Spinal cord (tissue), 10 donors: ENCODE measurements around the gene IHH. TPM values are rescaled to one million over a fixed set of nuclear protein-coding genes. Genes with fewer than 3 reads are reported as not detected.

Experiments used
- DNase-seq, 6 donors: peaks; one replicate each; pipeline versions ENCODE4 v3.0.0 to v3.0.0-alpha.2; 2013 to 2015; ENCODE audit warnings: low spot score in 6 of 6, low read depth in 4 of 6
- H3K27ac ChIP-seq: one replicate; pipeline ENCODE4 v1.5.1; 2013; ENCODE audit warnings: low read depth, low read length, control low read depth
- H3K27me3 ChIP-seq: one replicate; pipeline ENCODE4 v1.6.1; 2013; ENCODE audit warnings: low read length; ENCODE audit not compliant: control insufficient read depth, insufficient read depth
- H3K36me3 ChIP-seq: one replicate; pipeline ENCODE4 v1.6.1; 2013; ENCODE audit warnings: low read length; ENCODE audit not compliant: control insufficient read depth, insufficient read depth
- H3K4me1 ChIP-seq: one replicate; pipeline ENCODE4 v1.6.1; 2013; ENCODE audit warnings: low read length; ENCODE audit not compliant: control insufficient read depth, insufficient read depth
- H3K4me3 ChIP-seq: one replicate; pipeline ENCODE4 v1.5.1; 2013; ENCODE audit warnings: low read depth, low read length, control low read depth
- H3K9me3 ChIP-seq: one replicate; pipeline ENCODE4 v1.6.1; 2013; ENCODE audit warnings: low read length; ENCODE audit not compliant: control insufficient read depth, insufficient read depth
- WGBS: methylation state at CpG from one replicate; pipeline ENCODE4 v1.1.5; 2013; ENCODE audit warnings: missing lambda C conversion rate; ENCODE audit not compliant: insufficient coverage; 5-methylcytosine and 5-hydroxymethylcytosine counted together
- polyA plus RNA-seq, 2 donors: library from polyadenylated mRNA; unstranded; fragments of 120-200 nt; gene quantifications; one replicate each; pipeline ENCODE4 v1.2.1, GENCODE V29; 2013; ENCODE audit not compliant: insufficient read length in 2 of 2
- total RNA-seq, 2 donors: library from RNA; depleted of rRNA in 1 of 2; stranded (reverse); fragments of 120-200 nt in 1 of 2; fragments of >200 nt in 1 of 2; gene quantifications; one replicate each; pipeline versions ENCODE4 v1.2.3 to v1.2.4, GENCODE V29; 2013 to 2014
- donor health status: healthy.

Gene IHH
- total and polyA plus RNA-seq, 4 donors = 0.28 to 0.59 (median 0.34) TPM

GRCh38 chr2:219042750-219043149, 18.0 kb downstream of the IHH start:
- H3K4me1 ChIP-seq = peaks cover 2% of the 10 kb centered on the region
- peaks cover 45% of the 10 kb centered on the region for H3K27me3 ChIP-seq
- H3K4me3 ChIP-seq = no peak overlapping the region
- H3K9me3 ChIP-seq = no peaks in the 10 kb centered on the region
- 80% methylated on average over 2 of the region's 2 CpGs for WGBS
- H3K36me3 ChIP-seq = peaks cover 3% of the 10 kb centered on the region
- DNase-seq = no peak
- H3K27ac ChIP-seq = no peak overlapping the region

- WGBS = 87% methylated on average over 3 of the region's 4 CpGs
- peaks cover 3% of the 10 kb centered on the region for H3K36me3 ChIP-seq
- peaks cover 42% of the 10 kb centered on the region for H3K27me3 ChIP-seq
- DNase-seq = no peak
- no peaks in the 10 kb centered on the region for H3K9me3 ChIP-seq
- no peak overlapping the region for H3K27ac ChIP-seq
- H3K4me1 ChIP-seq = peaks cover 2% of the 10 kb centered on the region
- no peak overlapping the region for H3K4me3 ChIP-seq
These were observed 18.6 kb downstream of the IHH start for GRCh38 chr2:219042157-219042556.

GRCh38 chr2:219041252-219041651, 19.5 kb downstream of the IHH start, which contains the start of gene CFAP65:
TSS of gene CFAP65 (minus strand) at chr2:219041516. CDS start at chr2:219039048, 2,468 bp downstream.
- 2% methylated on average over 19 of the region's 21 CpGs for WGBS
- H3K27me3 ChIP-seq = peaks cover 37% of the 10 kb centered on the region
- H3K4me1 ChIP-seq = peaks cover 2% of the 10 kb centered on the region
- peaks cover 3% of the 10 kb centered on the region for H3K36me3 ChIP-seq
- peak within 1 kb of the TSS; percentile 29 for H3K4me3 ChIP-seq
- DNase-seq = peak in 5 of 6 donors; percentile 71 to 94 (median 73)
- no peak within 1 kb of the TSS for H3K27ac ChIP-seq
- H3K9me3 ChIP-seq = no peaks in the 10 kb centered on the region

GRCh38 chr2:219038600-219038999, 22.1 kb downstream of the IHH start:
- H3K9me3 ChIP-seq = no peaks in the 10 kb centered on the region
- no peak for DNase-seq
- H3K27ac ChIP-seq = no peak overlapping the region
- no peak overlapping the region for H3K4me3 ChIP-seq
- WGBS = 25% methylated on average over 1 of the region's 1 CpG
- peaks cover 2% of the 10 kb centered on the region for H3K4me1 ChIP-seq
- peaks cover 22% of the 10 kb centered on the region for H3K27me3 ChIP-seq
- peaks cover 3% of the 10 kb centered on the region for H3K36me3 ChIP-seq

GRCh38 chr2:219037783-219038499, 22.8 kb downstream of the IHH start:
- Histone ChIP-seq H3K27ac (no peak overlapping the region), H3K4me3 (no peak overlapping the region), H3K36me3 (peaks cover 3% of the 10 kb centered on the region), H3K4me1 (peaks cover 2% of the 10 kb centered on the region), H3K9me3 (no peaks in the 10 kb centered on the region), H3K27me3 (peaks cover 17% of the 10 kb centered on the region)
- WGBS = 53% methylated on average over 4 of the region's 8 CpGs
- DNase-seq = no peak

GRCh38 chr2:219035942-219036341, 24.8 kb downstream of the IHH start:
- peaks cover 7% of the 10 kb centered on the region for H3K27me3 ChIP-seq
- peaks cover 4% of the 10 kb centered on the region for H3K36me3 ChIP-seq
- H3K4me3 ChIP-seq = no peak overlapping the region

GRCh38 chr2:219034823-219035222, 25.9 kb downstream of the IHH start:
- Histone ChIP-seq H3K9me3 (no peaks in the 10 kb centered on the region), H3K4me3 (no peak overlapping the region), H3K27me3 (no peaks in the 10 kb centered on the region), H3K27ac (no peak overlapping the region), H3K4me1 (no peaks in the 10 kb centered on the region), H3K36me3 (peaks cover 5% of the 10 kb centered on the region)
- WGBS = no CpG with 5 or more reads among the region's 6 CpGs
- DNase-seq = no peak

More at GRCh38 chr2:219035942-219036341, 24.8 kb downstream of the IHH start:
- DNase-seq = no peak
- Histone ChIP-seq H3K4me1 (peaks cover 2% of the 10 kb centered on the region), H3K9me3 (no peaks in the 10 kb centered on the region), H3K27ac (no peak overlapping the region)
- no CpG with 5 or more reads among the region's 2 CpGs for WGBS

- WGBS = 85% methylated on average over 20 of the region's 23 CpGs
- Histone ChIP-seq H3K4me3 (no peak overlapping the region), H3K27ac (no peak overlapping the region), H3K4me1 (peaks cover under 1% of the 10 kb centered on the region), H3K9me3 (no peaks in the 10 kb centered on the region), H3K27me3 (no peaks in the 10 kb centered on the region), H3K36me3 (peaks cover 10% of the 10 kb centered on the region)
- no peak for DNase-seq
These were observed 28.5 kb downstream of the IHH start for GRCh38 chr2:219032051-219032745.

- no peak overlapping the region for H3K4me3 ChIP-seq
- H3K27me3 ChIP-seq = no peaks in the 10 kb centered on the region
- no peak for DNase-seq
These were observed 29.5 kb downstream of the IHH start for GRCh38 chr2:219031005-219031738.

More at GRCh38 chr2:219031005-219031738, 29.5 kb downstream of the IHH start:
- WGBS = 82% methylated on average over 18 of the region's 21 CpGs
- Histone ChIP-seq H3K9me3 (no peaks in the 10 kb centered on the region), H3K36me3 (peaks cover 12% of the 10 kb centered on the region), H3K4me1 (peaks cover 7% of the 10 kb centered on the region), H3K27ac (no peak overlapping the region)
